H1 (cell line): ENCODE results near the gene INPP5J. TPM values are rescaled to one million over a fixed set of nuclear protein-coding genes. Genes with fewer than 3 reads are reported as not detected.

Experiments
- BCL11A ChIP-seq, 2 experiments: IDR thresholded peaks; one replicate each; pipeline ENCODE4 v1.6.1; 2011; ENCODE audit warnings: low read depth in 2 of 2, low read length in 2 of 2, mild to moderate bottlenecking in 2 of 2
- NRF1 ChIP-seq: IDR thresholded peaks from 2 replicates; pipeline ENCODE4 v1.6.1; 2011; ENCODE audit warnings: mild to moderate bottlenecking, low read depth, low read length, improper control_type of control experiment
- PHF8 ChIP-seq: fragments of 200-600 bp; sonication (generic); conservative IDR thresholded peaks from 2 replicates; pipeline ENCODE4 v1.7.1; 2012; ENCODE audit warnings: low read depth, mild to moderate bottlenecking, inconsistent platforms, low read length, moderate library complexity
- RBBP5 ChIP-seq: IDR thresholded peaks from 2 replicates; pipeline ENCODE4 v1.7.1; 2012; ENCODE audit warnings: low read depth, mild to moderate bottlenecking, inconsistent platforms, low read length, moderate library complexity, borderline replicate concordance
- RFX5 ChIP-seq: IDR thresholded peaks from 2 replicates; pipeline ENCODE4 v1.6.1; 2011; ENCODE audit warnings: low read depth, low read length, improper control_type of control experiment, borderline replicate concordance
- SAP30 ChIP-seq: fragments of 300-600 bp; sonication (generic); IDR thresholded peaks from 2 replicates; pipeline ENCODE4 v1.7.1; 2012; ENCODE audit warnings: low read length, moderate library complexity, mild to moderate bottlenecking, inconsistent platforms; ENCODE audit not compliant: insufficient read depth, insufficient replicate concordance
- SUZ12 ChIP-seq: fragments of 200-600 bp; sonication (generic); IDR thresholded peaks from 2 replicates; pipeline ENCODE4 v1.6.1; 2012; ENCODE audit warnings: mild to moderate bottlenecking, inconsistent platforms, low read length, moderate library complexity, mixed read lengths
- polyA plus RNA-seq, 7 experiments: library from polyadenylated mRNA; depleted of rRNA in 3 of 7; stranded (reverse) in 5 of 7; unstranded in 2 of 7; fragments of >200 nt in 5 of 7; fragments of 200-250 nt in 2 of 7; gene quantifications; 1 replicate in 5 of 7; 2 replicates in 1 of 7; 4 replicates in 1 of 7; pipeline versions ENCODE4 v1.2.1 to v1.2.3, GENCODE V29; 2011 to 2013; ENCODE audit warnings: missing spikeins in 2 of 7, mixed read lengths in 2 of 7
- total RNA-seq: library from RNA; stranded (reverse); fragmentation: NEBNext Ultra II Directional; extraction: Animal tissue kit (Norgen Biotek cat#: 25700); gene quantifications from 2 replicates; pipeline ENCODE4 v1.2.1, GENCODE V29; 2021
- TF ChIP-seq, protein P1 (sequence below): fragments of 300-600 bp; sonication (generic); IDR thresholded peaks from 2 replicates; pipeline ENCODE4 v1.7.1; 2012; ENCODE audit warnings: low read length, moderate library complexity, mild to moderate bottlenecking, inconsistent platforms; ENCODE audit not compliant: insufficient replicate concordance
- TF ChIP-seq, protein P2 (sequence below): IDR thresholded peaks from 2 replicates; pipeline ENCODE4 v1.6.1; 2011; ENCODE audit warnings: low read depth, mild to moderate bottlenecking, low read length; ENCODE audit not compliant: insufficient read depth

Gene INPP5J
- total and polyA plus RNA-seq, 2 of the 8 experiments (the other 6 are each of a cell fraction or from before 2014, with no cell fraction given): 5.4 to 6.0 TPM

DNA sequence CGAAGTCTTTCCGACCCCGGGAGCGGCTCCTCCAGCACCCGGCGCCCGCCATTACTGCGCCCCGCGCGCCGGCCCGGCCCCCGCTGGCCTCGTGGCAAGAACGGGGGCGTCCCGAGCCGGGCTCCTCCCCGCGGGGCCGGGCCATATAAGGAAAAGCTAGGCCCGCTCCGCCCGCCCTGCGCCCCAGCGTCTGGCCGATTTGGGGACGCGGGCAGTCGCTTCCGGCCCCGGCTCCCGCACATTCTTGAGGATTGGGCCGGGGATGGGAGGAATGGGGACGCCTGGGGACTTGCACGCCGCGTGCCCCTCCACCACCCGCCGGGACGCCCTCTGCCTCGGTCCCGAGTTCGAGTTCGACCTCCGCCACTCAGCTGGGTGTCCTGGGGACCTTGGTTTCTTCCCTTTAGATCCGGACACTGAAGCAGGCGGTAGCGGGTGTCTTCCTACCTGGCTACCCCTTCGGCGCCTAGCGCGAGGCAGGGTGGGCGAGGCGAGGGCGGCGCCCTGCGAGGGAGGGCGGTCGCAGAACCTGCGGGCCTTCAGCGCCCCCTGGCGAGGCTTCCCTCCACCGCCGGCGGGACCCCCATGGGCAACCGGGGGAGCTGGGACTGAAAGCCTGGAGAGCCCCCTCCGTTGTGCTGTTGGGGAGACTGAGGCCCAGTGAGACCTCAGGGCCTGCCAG lies 37.8 kb upstream of the INPP5J start (continued):
- TF ChIP-seq SUZ12: no peak
- TF ChIP-seq BCL11A (IDR thresholded peaks at IDR 0.05; ENCODE audit: low read depth in 2 of 2, low read length in 2 of 2): no peak
- no peak for TF ChIP-seq SAP30
- no peak for TF ChIP-seq NRF1
- no peak; the same call in 1 of the 2 replicates for TF ChIP-seq RBBP5
- no peak for TF ChIP-seq RFX5
- peak; percentile 84 for TF ChIP-seq PHF8
- TF ChIP-seq, protein P1, sequence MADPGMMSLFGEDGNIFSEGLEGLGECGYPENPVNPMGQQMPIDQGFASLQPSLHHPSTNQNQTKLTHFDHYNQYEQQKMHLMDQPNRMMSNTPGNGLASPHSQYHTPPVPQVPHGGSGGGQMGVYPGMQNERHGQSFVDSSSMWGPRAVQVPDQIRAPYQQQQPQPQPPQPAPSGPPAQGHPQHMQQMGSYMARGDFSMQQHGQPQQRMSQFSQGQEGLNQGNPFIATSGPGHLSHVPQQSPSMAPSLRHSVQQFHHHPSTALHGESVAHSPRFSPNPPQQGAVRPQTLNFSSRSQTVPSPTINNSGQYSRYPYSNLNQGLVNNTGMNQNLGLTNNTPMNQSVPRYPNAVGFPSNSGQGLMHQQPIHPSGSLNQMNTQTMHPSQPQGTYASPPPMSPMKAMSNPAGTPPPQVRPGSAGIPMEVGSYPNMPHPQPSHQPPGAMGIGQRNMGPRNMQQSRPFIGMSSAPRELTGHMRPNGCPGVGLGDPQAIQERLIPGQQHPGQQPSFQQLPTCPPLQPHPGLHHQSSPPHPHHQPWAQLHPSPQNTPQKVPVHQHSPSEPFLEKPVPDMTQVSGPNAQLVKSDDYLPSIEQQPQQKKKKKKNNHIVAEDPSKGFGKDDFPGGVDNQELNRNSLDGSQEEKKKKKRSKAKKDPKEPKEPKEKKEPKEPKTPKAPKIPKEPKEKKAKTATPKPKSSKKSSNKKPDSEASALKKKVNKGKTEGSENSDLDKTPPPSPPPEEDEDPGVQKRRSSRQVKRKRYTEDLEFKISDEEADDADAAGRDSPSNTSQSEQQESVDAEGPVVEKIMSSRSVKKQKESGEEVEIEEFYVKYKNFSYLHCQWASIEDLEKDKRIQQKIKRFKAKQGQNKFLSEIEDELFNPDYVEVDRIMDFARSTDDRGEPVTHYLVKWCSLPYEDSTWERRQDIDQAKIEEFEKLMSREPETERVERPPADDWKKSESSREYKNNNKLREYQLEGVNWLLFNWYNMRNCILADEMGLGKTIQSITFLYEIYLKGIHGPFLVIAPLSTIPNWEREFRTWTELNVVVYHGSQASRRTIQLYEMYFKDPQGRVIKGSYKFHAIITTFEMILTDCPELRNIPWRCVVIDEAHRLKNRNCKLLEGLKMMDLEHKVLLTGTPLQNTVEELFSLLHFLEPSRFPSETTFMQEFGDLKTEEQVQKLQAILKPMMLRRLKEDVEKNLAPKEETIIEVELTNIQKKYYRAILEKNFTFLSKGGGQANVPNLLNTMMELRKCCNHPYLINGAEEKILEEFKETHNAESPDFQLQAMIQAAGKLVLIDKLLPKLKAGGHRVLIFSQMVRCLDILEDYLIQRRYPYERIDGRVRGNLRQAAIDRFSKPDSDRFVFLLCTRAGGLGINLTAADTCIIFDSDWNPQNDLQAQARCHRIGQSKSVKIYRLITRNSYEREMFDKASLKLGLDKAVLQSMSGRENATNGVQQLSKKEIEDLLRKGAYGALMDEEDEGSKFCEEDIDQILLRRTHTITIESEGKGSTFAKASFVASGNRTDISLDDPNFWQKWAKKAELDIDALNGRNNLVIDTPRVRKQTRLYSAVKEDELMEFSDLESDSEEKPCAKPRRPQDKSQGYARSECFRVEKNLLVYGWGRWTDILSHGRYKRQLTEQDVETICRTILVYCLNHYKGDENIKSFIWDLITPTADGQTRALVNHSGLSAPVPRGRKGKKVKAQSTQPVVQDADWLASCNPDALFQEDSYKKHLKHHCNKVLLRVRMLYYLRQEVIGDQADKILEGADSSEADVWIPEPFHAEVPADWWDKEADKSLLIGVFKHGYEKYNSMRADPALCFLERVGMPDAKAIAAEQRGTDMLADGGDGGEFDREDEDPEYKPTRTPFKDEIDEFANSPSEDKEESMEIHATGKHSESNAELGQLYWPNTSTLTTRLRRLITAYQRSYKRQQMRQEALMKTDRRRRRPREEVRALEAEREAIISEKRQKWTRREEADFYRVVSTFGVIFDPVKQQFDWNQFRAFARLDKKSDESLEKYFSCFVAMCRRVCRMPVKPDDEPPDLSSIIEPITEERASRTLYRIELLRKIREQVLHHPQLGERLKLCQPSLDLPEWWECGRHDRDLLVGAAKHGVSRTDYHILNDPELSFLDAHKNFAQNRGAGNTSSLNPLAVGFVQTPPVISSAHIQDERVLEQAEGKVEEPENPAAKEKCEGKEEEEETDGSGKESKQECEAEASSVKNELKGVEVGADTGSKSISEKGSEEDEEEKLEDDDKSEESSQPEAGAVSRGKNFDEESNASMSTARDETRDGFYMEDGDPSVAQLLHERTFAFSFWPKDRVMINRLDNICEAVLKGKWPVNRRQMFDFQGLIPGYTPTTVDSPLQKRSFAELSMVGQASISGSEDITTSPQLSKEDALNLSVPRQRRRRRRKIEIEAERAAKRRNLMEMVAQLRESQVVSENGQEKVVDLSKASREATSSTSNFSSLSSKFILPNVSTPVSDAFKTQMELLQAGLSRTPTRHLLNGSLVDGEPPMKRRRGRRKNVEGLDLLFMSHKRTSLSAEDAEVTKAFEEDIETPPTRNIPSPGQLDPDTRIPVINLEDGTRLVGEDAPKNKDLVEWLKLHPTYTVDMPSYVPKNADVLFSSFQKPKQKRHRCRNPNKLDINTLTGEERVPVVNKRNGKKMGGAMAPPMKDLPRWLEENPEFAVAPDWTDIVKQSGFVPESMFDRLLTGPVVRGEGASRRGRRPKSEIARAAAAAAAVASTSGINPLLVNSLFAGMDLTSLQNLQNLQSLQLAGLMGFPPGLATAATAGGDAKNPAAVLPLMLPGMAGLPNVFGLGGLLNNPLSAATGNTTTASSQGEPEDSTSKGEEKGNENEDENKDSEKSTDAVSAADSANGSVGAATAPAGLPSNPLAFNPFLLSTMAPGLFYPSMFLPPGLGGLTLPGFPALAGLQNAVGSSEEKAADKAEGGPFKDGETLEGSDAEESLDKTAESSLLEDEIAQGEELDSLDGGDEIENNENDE: no peak
- TF ChIP-seq, protein P2, sequence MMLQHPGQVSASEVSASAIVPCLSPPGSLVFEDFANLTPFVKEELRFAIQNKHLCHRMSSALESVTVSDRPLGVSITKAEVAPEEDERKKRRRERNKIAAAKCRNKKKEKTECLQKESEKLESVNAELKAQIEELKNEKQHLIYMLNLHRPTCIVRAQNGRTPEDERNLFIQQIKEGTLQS: no peak
